Choroid plexus epithelial cell (primary cell): ENCODE results near the gene ASAP3.

Source experiments
- DNase-seq: peaks from one replicate; pipeline ENCODE4 v3.0.0-alpha.2; 2010; ENCODE audit warnings: low read depth
- H3K4me3 ChIP-seq: 2 replicates; pipeline ENCODE4 v1.5.1; 2011; ENCODE audit warnings: low read depth, mild to moderate bottlenecking, control low read depth, low read length, moderate library complexity
- TF ChIP-seq, protein P1 (sequence below): conservative IDR thresholded peaks from 2 replicates; pipeline ENCODE4 v1.5.1; 2011; ENCODE audit warnings: low read depth, mild to moderate bottlenecking, control low read depth, inconsistent platforms, low read length, moderate library complexity

ASAP3 gene

DNA sequence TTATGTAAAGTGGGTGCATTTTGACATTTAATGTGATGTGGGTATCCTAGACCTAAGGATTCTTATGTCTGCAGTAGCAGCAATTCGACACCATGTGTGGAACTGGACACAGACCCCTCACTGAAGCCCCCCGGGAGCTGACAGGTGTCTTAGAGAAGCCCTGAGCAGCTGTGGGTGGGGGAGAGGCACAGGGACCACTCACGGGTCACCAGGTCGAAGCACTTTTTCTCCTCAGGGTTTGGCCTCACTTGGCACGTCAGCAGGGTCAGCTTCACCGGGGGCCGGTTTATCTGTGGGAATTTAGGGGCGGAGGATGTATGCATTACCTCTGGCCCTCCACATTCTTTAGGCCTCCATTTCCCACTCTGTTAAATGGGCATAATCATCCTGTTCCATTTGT is 45.4 kb downstream of the ASAP3 start:
- TF ChIP-seq, protein P1, sequence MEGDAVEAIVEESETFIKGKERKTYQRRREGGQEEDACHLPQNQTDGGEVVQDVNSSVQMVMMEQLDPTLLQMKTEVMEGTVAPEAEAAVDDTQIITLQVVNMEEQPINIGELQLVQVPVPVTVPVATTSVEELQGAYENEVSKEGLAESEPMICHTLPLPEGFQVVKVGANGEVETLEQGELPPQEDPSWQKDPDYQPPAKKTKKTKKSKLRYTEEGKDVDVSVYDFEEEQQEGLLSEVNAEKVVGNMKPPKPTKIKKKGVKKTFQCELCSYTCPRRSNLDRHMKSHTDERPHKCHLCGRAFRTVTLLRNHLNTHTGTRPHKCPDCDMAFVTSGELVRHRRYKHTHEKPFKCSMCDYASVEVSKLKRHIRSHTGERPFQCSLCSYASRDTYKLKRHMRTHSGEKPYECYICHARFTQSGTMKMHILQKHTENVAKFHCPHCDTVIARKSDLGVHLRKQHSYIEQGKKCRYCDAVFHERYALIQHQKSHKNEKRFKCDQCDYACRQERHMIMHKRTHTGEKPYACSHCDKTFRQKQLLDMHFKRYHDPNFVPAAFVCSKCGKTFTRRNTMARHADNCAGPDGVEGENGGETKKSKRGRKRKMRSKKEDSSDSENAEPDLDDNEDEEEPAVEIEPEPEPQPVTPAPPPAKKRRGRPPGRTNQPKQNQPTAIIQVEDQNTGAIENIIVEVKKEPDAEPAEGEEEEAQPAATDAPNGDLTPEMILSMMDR: no peak
- DNase-seq: no peak
- H3K4me3 ChIP-seq: no peak overlapping the region

GRCh38 chr1:23437355-23437664 is 46.7 kb downstream of the ASAP3 start:
- H3K4me3 ChIP-seq: no peak overlapping the region
- no peak for DNase-seq
- TF ChIP-seq, protein P1: no peak

GRCh38 chr1:23436520-23437354 is 47.2 kb downstream of the ASAP3 start:
- no peak overlapping the region for H3K4me3 ChIP-seq
- TF ChIP-seq, protein P1: no peak
- no peak for DNase-seq

DNA sequence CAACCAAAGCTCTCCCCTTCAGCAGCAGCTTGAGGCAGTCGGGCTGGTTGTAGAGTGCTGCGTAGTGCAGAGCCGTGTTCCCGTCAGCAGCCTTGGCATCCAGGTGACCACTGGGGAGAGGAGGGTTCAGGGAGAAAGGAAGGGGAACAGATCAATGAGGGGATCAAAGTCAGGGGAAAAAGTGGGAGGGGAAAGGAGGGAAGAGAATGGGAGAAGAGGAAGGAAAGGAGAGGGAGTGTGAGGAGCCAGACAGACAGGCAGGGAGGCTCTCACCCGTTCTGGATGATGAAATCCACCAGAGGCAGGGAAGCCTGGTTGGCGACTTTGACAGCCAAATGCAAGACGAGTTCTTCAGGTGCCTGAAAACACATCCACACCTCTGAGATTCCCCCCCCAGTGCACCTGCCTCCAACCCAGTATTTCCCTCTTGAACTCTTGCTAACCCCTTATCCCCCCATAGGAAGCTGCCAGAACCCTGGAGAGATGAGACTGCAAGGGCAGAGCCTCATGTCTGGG is 49.7 kb downstream of the ASAP3 start:
- TF ChIP-seq, protein P1: no peak
- no peak for DNase-seq
- H3K4me3 ChIP-seq: no peak overlapping the region

- no peak overlapping the region for H3K4me3 ChIP-seq
- TF ChIP-seq, protein P1: no peak
These were observed 50.9 kb downstream of the ASAP3 start for GRCh38 chr1:23433122-23433521.

GRCh38 chr1:23431431-23431830 is 52.5 kb downstream of the ASAP3 start:
- DNase-seq: no peak
- no peak overlapping the region for H3K4me3 ChIP-seq
- TF ChIP-seq, protein P1: no peak

More at GRCh38 chr1:23433122-23433521, 50.9 kb downstream of the ASAP3 start:
- DNase-seq: no peak

DNA sequence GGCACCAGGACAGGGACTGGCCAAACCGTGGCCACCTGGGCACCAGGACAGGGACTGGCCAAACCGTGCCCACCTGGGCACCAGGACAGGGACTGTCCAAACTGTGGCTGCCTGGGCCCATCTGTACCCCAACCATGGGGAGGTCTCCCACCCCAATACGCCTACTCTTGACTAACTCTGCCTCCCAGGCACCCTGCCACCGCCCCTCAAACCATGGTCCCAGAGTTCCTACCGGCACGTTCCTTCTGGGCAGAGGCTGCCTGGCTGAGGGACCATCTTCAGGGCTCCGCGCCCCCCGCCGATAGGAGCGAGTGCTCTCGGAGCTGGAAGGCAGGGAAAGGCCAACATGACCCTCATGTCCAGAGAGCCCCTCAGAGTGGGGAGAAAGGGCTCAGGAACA is 53.2 kb downstream of the ASAP3 start:
- no peak for DNase-seq
- H3K4me3 ChIP-seq: no peak overlapping the region
- TF ChIP-seq, protein P1: no peak
